SK-N-DZ (cell line): ENCODE results near the gene BRD2.

Source experiments
- DNase-seq: peaks from one replicate; pipeline ENCODE4 v3.0.0-alpha.2; 2015; ENCODE audit warnings: low spot score

Gene BRD2

DNA sequence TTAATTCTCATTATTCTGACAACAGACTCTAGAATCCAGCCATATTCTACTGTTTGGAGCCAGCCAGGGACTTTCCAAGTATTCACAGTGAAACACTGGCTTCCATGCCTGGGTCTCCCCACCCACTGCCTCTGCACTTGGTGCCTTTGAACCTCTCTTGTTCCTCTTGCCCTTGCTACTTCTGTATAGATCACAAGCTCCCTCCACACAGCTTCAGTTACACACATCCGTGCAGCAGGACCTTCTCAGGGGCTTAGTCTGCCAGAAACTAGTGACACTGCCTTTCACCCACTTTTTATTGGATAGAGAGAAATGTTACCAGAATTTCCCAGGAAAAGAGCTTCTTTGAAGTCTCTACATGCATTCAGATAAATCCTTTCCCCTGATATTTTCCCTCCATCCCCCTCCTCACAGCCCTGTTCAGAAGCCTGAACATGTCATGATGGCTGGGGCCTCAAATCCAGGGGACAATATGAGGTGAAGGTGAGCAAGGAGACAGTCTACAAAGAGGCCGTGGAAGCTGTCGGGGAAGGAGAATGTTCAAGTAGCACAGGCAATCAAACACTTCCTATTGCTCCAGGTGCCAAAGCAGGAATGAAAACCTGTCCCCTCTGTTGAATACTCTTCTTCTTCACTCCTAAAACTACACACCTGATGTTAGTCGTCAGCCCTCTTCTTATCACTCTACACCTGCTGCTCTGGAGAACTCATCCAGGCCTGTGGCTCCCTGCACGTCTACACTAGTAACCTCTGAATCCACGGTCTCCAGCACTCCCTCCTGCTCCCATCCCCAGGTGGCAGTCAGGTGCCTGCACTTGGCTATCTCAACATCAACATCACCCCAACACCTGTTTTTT, 61.2 kb downstream of the BRD2 start:
- DNase-seq, result no peak

DNA sequence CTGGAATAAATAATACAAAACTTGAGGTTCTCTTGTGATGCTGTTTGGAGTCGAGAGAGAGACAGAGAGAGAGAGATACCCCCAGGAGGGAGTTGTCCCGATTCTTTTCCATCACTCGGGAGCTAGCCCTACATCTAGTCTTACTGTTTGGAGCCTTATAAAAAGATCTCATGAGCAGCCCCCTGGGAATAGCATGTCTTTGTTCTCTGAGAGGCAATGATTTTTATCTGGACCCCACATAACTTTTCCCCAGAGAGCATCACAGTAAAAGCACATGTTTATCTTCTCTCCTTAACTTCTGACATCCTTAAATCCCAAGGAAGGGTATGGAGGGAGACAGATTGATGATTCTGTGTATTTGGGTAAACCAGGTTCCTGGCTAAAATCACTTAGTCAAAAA, 61.9 kb downstream of the BRD2 start:
- DNase-seq, result no peak
